IPS-20b (cell line): ENCODE results near the gene MYCBP.
"Not testable (repeated sequence)": the region's sequence is repeated elsewhere in the genome, so short reads cannot be mapped to it uniquely, and the experiment has no call there.

ENCODE experiments used
- H3K27ac ChIP-seq: one replicate; pipeline ENCODE4 v1.5.1; 2013; ENCODE audit warnings: low read length
- H3K27me3 ChIP-seq: 2 replicates; pipeline ENCODE4 v1.6.1; 2013; ENCODE audit warnings: mild to moderate bottlenecking, low read length, inconsistent platforms; ENCODE audit not compliant: insufficient read depth
- H3K36me3 ChIP-seq: 2 replicates; pipeline ENCODE4 v1.6.1; 2013; ENCODE audit warnings: low read depth, mild to moderate bottlenecking, inconsistent platforms, low read length, moderate library complexity; ENCODE audit not compliant: insufficient read depth
- H3K4me1 ChIP-seq: 2 replicates; pipeline ENCODE4 v1.6.1; 2013; ENCODE audit warnings: mild to moderate bottlenecking, control low read depth, inconsistent platforms, low read length, moderate library complexity; ENCODE audit not compliant: insufficient read depth
- H3K4me3 ChIP-seq: 2 replicates; pipeline ENCODE4 v1.5.1; 2013; ENCODE audit warnings: mild to moderate bottlenecking, low read length, inconsistent platforms
- H3K9ac ChIP-seq: 2 replicates; pipeline ENCODE4 v1.6.1; 2013; ENCODE audit warnings: low read depth, mild to moderate bottlenecking, inconsistent platforms, low read length, moderate library complexity
- H3K9me3 ChIP-seq: 2 replicates; pipeline ENCODE4 v1.6.1; 2013; ENCODE audit warnings: mild to moderate bottlenecking, low read depth, low read length, inconsistent platforms; ENCODE audit not compliant: insufficient read depth

Gene MYCBP, protein sequence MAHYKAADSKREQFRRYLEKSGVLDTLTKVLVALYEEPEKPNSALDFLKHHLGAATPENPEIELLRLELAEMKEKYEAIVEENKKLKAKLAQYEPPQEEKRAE

DNA sequence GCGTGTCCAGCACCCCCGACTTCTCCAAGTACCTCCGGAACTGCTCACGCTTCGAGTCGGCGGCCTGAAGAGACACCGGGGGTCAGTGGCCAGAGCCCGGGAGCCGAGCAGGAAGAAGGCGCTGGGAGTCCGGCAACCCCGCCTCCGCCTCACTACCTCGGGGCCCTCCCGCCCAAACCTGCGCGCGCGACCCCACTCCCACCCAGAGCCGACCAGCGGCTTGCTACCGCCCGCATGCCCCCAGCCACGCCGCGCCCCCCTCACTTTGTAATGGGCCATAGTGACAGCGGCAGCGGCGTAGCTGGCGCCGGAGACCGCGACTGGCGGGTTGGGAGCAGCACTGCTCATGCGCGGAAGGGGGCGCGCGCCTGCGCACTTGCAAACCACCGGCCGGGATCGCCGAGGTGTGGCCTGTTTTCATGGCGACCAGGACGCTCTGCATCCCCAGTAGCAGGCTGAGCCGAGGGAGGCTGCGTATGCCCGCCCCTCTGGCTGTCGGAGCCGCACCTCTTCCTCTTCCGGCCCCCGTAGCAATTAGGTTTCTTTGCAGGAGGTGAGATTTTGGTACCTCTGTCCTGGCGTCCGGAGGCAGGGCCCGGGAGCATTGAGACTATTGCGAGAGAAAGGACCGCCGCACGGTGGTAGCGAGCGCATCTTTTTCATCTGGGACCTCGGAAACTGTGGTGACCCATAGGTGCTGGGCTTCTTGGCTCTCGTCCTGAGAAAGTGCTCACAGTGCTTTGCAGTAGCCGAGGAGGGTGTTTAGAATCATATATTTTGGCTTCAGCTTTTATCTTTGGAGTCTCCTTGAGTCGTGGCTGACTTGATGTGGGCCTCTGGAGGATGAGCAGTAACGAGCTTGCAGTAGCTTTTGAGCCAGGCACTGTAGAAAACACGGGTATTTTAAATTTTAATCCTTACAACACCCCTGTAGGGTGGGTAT lies at the start of gene MYCBP:
Gene MYCBP (minus strand): TSS at position 322 of the 943 bp plus-strand sequence. CDS start 43 bp downstream, at position 279.
- peak within 1 kb of the TSS; percentile 87; the same call in 1 of the 2 replicates for H3K9ac ChIP-seq
- H3K4me3 ChIP-seq, result peak within 1 kb of the TSS; percentile 92
- H3K36me3 ChIP-seq, result no peaks in the 10 kb centered on the region
- no peaks in the 10 kb centered on the region for H3K27me3 ChIP-seq
- peak within 1 kb of the TSS; percentile 4 for H3K27ac ChIP-seq
- no peaks in the 10 kb centered on the region for H3K4me1 ChIP-seq
- H3K9me3 ChIP-seq, result no peaks in the 10 kb centered on the region

DNA sequence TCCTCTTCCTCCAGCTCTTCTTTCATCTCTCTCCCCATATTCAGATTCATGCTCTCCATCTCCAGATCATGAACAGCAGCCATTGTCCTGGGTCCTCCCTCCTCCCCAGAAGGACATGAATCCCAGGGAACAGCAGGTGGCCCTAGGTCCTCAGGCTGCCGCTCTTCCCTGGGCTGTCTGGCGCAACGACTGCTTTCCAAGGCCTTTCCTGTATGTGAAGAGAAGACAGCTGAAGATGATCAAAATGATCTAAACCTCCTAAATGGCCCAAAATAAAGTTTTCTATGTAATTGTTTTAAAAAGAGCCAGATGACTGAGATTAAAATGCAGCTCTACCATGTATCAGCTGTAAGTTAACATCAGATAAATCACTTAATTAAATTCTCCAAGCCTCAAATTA lies 46.0 kb upstream of the MYCBP start:
- Histone ChIP-seq H3K9ac (no peak overlapping the region), H3K4me1 (no peaks in the 10 kb centered on the region), H3K27me3 (no peaks in the 10 kb centered on the region), H3K27ac (no peak overlapping the region), H3K9me3 (no peaks in the 10 kb centered on the region), H3K4me3 (no peak overlapping the region), H3K36me3 (no peaks in the 10 kb centered on the region)

DNA sequence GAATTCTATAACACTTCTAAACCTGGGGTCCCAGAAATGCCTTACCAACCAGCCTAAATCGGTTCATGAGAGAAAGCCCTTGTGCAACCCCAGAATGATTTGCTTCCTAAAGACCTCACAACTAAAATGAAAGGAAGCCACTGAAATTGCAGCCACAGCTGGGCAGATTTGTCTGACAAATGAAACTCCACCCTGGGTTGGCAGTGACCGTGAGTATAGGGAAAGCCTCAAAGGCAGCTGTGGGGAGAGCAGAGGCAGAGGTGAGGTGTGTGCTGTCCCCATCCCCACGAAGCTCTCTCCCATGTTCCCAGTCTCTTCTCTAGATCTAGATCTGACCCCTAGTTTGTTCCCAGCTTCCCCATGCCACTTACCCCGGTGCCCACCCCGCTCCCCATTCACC lies 45.4 kb upstream of the MYCBP start:
- H3K9me3 ChIP-seq, result no peaks in the 10 kb centered on the region
- no peak overlapping the region for H3K9ac ChIP-seq
- no peaks in the 10 kb centered on the region for H3K27me3 ChIP-seq
- no peaks in the 10 kb centered on the region for H3K36me3 ChIP-seq
- H3K27ac ChIP-seq, result no peak overlapping the region
- no peaks in the 10 kb centered on the region for H3K4me1 ChIP-seq
- no peak overlapping the region for H3K4me3 ChIP-seq

DNA sequence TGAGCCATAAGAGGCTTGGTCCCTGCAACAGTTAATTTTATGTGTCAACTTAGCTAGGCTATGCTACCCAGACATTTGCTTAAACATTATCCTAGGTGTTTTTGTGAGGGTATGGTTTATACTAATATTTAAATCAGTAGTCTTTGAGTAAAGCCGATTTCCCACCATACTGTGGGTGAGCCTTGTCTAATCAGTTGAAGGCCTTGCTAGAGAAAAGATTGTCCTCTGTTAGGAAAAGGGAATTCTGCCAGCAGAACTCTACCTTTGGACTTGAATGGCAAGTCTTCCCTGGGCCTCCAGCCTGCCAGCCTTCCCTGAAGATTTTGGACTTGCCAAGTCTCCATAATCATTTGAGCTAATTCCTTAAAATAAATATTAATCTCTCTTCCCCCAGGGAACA lies 44.6 kb upstream of the MYCBP start:
- H3K27me3 ChIP-seq, result no peaks in the 10 kb centered on the region
- H3K9me3 ChIP-seq, result no peaks in the 10 kb centered on the region
- H3K27ac ChIP-seq, result no peak overlapping the region
- H3K4me1 ChIP-seq, result no peaks in the 10 kb centered on the region
- H3K36me3 ChIP-seq, result no peaks in the 10 kb centered on the region
- H3K9ac ChIP-seq, result no peak overlapping the region
- no peak overlapping the region for H3K4me3 ChIP-seq

DNA sequence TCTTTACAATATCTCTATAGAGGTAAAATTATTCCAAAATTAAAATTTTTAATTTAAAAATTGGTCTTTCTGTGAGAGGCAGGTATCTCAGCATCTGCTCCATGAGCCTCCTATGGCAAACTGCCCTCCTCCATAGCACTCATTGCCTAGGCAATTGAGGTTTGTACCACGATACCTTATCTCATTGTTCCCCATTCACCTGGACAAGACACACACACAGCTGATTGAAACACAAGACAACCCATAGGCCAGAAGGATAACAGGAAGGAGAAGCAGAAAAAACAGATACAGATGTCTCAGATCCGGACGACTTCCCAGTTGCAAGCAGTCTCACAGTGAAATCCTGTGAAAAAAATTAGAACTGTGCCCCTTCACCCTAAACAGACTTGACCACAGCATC lies 44.2 kb upstream of the MYCBP start:
- H3K9ac ChIP-seq, result no peak overlapping the region
- no peaks in the 10 kb centered on the region for H3K4me1 ChIP-seq
- H3K36me3 ChIP-seq, result no peaks in the 10 kb centered on the region
- H3K4me3 ChIP-seq, result no peak overlapping the region
- no peaks in the 10 kb centered on the region for H3K27me3 ChIP-seq
- H3K27ac ChIP-seq, result no peak overlapping the region
- H3K9me3 ChIP-seq, result no peaks in the 10 kb centered on the region

DNA sequence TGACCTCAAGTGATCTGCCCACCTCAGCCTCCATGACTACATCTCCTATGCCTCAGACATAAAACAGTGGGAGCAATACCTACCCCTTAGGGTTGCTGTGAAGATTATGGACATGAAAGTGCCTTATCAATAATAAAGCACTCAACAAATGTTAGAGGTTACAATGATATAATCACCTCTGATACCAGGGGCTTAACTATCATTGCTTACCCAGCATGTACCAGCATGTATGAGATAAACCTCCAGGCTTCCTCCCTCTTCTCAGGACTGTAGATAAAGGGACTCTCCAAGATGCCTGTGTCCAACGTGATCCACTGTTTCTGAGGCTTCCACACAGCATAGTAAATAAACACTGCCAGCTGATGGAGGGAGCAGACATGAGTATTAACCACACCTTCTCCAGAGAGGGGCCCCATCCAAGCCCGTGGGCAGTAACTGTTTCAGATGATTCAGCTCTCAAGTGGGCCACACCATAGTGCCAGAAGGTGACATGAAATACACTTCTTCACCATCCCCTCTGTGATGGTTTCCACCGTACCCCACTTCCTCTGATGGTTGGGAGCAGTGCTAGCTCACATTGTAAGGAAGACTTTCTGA lies 42.3 kb upstream of the MYCBP start:
- no peak overlapping the region for H3K4me3 ChIP-seq
- H3K9ac ChIP-seq, result no peak overlapping the region
- no peaks in the 10 kb centered on the region for H3K9me3 ChIP-seq
- no peaks in the 10 kb centered on the region for H3K36me3 ChIP-seq
- no peak overlapping the region for H3K27ac ChIP-seq
- H3K27me3 ChIP-seq, result no peaks in the 10 kb centered on the region
- no peaks in the 10 kb centered on the region for H3K4me1 ChIP-seq

DNA sequence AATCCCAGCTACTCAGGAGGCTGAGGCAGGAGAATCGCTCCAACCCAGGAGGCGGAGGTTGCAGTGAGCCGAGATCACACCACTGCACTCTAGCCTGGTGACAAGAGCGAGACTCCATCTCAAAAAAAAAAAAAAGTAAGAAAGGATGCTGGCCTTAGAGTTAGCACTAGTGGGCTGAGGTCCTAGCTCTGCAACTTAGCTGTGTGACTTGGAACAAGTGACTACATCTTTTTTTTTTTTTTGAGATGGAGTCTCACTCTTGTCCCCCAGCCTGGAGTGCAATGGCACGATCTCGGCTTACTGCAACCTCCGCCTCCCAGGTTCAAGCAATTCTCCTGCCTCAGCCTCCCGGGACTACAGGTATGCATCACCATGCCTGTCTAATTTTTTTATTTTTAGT lies 41.8 kb upstream of the MYCBP start:
- H3K27ac ChIP-seq, H3K4me1 ChIP-seq, H3K9ac ChIP-seq, H3K4me3 ChIP-seq, H3K36me3 ChIP-seq, H3K9me3 ChIP-seq, H3K27me3 ChIP-seq: not testable (repeated sequence)

DNA sequence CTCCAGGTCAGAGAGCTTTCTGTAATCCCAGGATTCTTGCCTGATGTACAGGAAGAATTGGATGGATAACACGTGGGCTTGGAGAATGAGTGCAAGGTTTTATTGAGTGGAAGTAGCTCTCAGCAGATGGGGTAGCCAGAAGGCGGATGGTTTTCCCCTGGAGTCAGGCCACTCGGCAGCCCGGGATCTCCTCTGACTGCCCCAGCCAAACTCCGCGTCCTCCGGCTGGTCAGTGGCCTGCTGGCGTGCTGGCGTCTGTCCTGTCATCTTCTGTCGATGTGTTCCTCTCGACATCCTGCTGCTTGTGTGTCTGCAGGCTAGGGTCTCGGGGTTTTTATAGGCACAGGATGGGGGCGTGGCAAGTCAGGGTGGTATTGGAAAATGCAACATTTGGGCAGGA lies 35.7 kb upstream of the MYCBP start:
- no peak overlapping the region for H3K9ac ChIP-seq
- H3K27ac ChIP-seq, result no peak overlapping the region
- no peaks in the 10 kb centered on the region for H3K4me1 ChIP-seq
- no peak overlapping the region for H3K4me3 ChIP-seq
- no peaks in the 10 kb centered on the region for H3K27me3 ChIP-seq
- H3K9me3 ChIP-seq, result peaks cover 9% of the 10 kb centered on the region; the same call in 1 of the 2 replicates
- no peaks in the 10 kb centered on the region for H3K36me3 ChIP-seq

DNA sequence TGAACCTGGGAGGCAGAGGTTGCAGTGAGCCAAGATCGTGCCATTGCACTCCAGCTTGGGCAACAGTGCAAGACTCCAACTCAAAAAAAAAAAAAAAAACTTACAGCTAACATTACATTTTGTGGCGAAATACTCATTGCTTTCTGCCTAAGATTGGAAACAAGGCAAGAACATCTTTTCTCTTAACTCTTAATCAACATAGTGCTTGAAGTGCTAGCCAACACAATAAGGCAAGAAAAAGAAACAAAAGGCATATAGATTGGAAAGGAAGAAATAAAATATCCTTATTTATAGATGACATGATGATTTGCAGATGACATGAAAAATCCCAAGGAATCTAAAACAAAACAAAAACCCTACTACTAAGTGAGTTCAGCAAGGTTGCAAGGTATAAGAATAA lies 32.8 kb upstream of the MYCBP start:
- Histone ChIP-seq H3K4me1 (no peaks in the 10 kb centered on the region), H3K27me3 (no peaks in the 10 kb centered on the region), H3K9me3 (peaks cover 9% of the 10 kb centered on the region; the same call in 1 of the 2 replicates), H3K9ac (no peak overlapping the region), H3K4me3 (no peak overlapping the region), H3K27ac (no peak overlapping the region), H3K36me3 (no peaks in the 10 kb centered on the region)

DNA sequence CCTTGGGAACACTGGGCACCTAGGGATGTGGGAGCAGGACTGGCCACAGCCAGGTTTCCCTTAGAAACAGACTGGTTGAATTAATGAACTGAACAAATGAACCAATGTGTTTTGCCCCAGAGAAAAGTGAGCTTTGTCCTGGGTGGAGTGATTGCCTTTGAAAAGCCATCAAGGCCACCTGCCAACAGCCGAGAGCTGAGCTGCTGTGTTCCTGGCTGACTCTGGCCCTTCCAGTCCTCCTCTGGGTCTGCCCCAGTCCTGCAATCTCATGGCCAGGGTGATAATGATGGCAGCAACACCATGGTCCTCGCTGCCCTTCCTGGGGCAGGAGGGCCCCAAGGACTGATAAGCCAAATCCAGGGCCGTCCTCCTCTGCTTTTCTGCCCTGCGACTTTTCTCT lies 26.4 kb upstream of the MYCBP start:
- Histone ChIP-seq H3K36me3 (no peaks in the 10 kb centered on the region), H3K4me3 (no peak overlapping the region), H3K9me3 (no peaks in the 10 kb centered on the region), H3K9ac (no peak overlapping the region), H3K4me1 (no peaks in the 10 kb centered on the region), H3K27me3 (no peaks in the 10 kb centered on the region), H3K27ac (no peak overlapping the region)

DNA sequence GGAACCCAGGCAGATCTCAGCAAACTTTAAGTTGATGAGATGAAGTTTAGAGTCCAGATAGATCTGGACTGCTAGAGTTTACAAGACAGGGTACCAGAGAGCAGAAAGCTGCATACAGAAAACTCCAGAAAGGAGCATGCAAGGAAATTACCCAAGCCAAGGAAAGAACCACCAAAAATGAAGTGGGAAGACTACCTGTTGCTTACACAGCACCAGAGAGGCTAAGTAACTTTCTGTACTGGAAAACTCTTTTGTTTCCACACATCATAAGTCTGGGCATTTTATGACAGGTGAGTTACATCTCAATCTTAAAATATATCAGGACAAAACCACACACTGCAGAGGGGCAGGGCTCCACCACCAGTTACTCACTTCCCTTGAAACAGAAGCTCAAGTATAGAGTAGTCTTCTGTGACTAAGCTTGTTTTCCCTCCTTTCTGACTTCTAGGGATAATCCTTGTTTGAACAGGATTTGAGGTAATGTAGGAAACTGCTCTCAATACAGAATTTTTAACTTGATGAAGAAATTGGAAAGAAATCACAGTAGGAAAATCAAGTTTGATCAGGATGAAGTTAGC lies 25.6 kb upstream of the MYCBP start:
- H3K4me1 ChIP-seq, result no peaks in the 10 kb centered on the region
- no peak overlapping the region for H3K27ac ChIP-seq
- H3K27me3 ChIP-seq, result no peaks in the 10 kb centered on the region
- H3K9ac ChIP-seq, result no peak overlapping the region
- H3K36me3 ChIP-seq, result no peaks in the 10 kb centered on the region
- H3K9me3 ChIP-seq, result no peaks in the 10 kb centered on the region
- H3K4me3 ChIP-seq, result no peak overlapping the region
